Measurements from ENCODE around the gene RNF4. TPM values are rescaled to one million over a fixed set of nuclear protein-coding genes. Genes with fewer than 3 reads are reported as not detected.

Gene RNF4
- total RNA-seq, 4 donors from 2014 or later = 42.2 to 99.0 (median 50.1) TPM

- TF ChIP-seq POLR2A (IDR thresholded peaks at IDR 0.05) (no peak), CTCF (IDR thresholded peaks at IDR 0.05) (no peak)
- Histone ChIP-seq H3K36me3 (no peaks in the 10 kb centered on the region), H3K27me3 (no peaks in the 10 kb centered on the region), H3K9me3 (no peaks in the 10 kb centered on the region), H3K4me3 (peak overlapping the region in 1 of 4 donors; percentile 2), H3K4me1 (peaks cover 16 to 89% (median 35%) of the 10 kb centered on the region in 4 donors), H3K27ac (peak overlapping the region in 2 of 4 donors; percentile 35 to 65)
- no peak for DNase-seq
Observed at GRCh38 chr4:2478229-2478628, 9.3 kb downstream of the RNF4 start.

- no peak for DNase-seq
- H3K4me3 ChIP-seq = no peak overlapping the region
- no peaks in the 10 kb centered on the region for H3K27me3 ChIP-seq
- TF ChIP-seq CTCF (IDR thresholded peaks at IDR 0.05) (no peak), POLR2A (IDR thresholded peaks at IDR 0.05) (no peak)
- no peaks in the 10 kb centered on the region for H3K36me3 ChIP-seq
- H3K9me3 ChIP-seq = no peaks in the 10 kb centered on the region
- H3K4me1 ChIP-seq = peaks cover 16 to 97% (median 51%) of the 10 kb centered on the region in 4 donors
- H3K27ac ChIP-seq = peak overlapping the region in 2 of 4 donors; percentile 20 to 82
Observed at GRCh38 chr4:2480649-2481048, 11.7 kb downstream of the RNF4 start.

GRCh38 chr4:2482192-2482591 lies 13.3 kb downstream of the RNF4 start:
- no peak for DNase-seq
- Histone ChIP-seq H3K27ac (peak overlapping the region; percentile 49 to 86 (median 66)), H3K4me3 (no peak overlapping the region), H3K36me3 (no peaks in the 10 kb centered on the region), H3K9me3 (no peaks in the 10 kb centered on the region), H3K4me1 (peaks cover 19 to 99% (median 62%) of the 10 kb centered on the region in 4 donors), H3K27me3 (no peaks in the 10 kb centered on the region)
- TF ChIP-seq POLR2A (IDR thresholded peaks at IDR 0.05) (no peak), CTCF (IDR thresholded peaks at IDR 0.05) (no peak)

- H3K4me1 ChIP-seq = peaks cover 15 to 99% (median 62%) of the 10 kb centered on the region in 4 donors
- DNase-seq = peak in 2 of 3 donors; percentile 22 to 71
Observed at GRCh38 chr4:2482693-2483092, 13.8 kb downstream of the RNF4 start.

GRCh38 chr4:2483237-2483636 lies 14.3 kb downstream of the RNF4 start:
- no peak overlapping the region for H3K4me3 ChIP-seq
- no peaks in the 10 kb centered on the region for H3K27me3 ChIP-seq
- H3K4me1 ChIP-seq = peaks cover 14 to 99% (median 60%) of the 10 kb centered on the region in 4 donors
- no peaks in the 10 kb centered on the region for H3K36me3 ChIP-seq
- H3K9me3 ChIP-seq = no peaks in the 10 kb centered on the region
- TF ChIP-seq POLR2A (IDR thresholded peaks at IDR 0.05) (no peak), CTCF (IDR thresholded peaks at IDR 0.05) (no peak)
- H3K27ac ChIP-seq = peak overlapping the region in 3 of 4 donors; percentile 49 to 86 (median 82)
- DNase-seq = no peak

More at GRCh38 chr4:2482693-2483092, 13.8 kb downstream of the RNF4 start:
- TF ChIP-seq POLR2A (IDR thresholded peaks at IDR 0.05) (no peak), CTCF (IDR thresholded peaks at IDR 0.05) (no peak)
- peak overlapping the region; percentile 49 to 86 (median 66) for H3K27ac ChIP-seq
- no peaks in the 10 kb centered on the region for H3K36me3 ChIP-seq
- H3K27me3 ChIP-seq = no peaks in the 10 kb centered on the region
- no peak overlapping the region for H3K4me3 ChIP-seq
- no peaks in the 10 kb centered on the region for H3K9me3 ChIP-seq

- no peaks in the 10 kb centered on the region for H3K27me3 ChIP-seq
- peaks cover 12 to 93% (median 57%) of the 10 kb centered on the region in 4 donors for H3K4me1 ChIP-seq
- peak overlapping the region; percentile 72 to 86 (median 77) for H3K27ac ChIP-seq
- H3K9me3 ChIP-seq = no peaks in the 10 kb centered on the region
- TF ChIP-seq POLR2A (IDR thresholded peaks at IDR 0.05) (no peak), CTCF (IDR thresholded peaks at IDR 0.05) (no peak)
- peaks cover 0 to 3% (median 0%) of the 10 kb centered on the region in 3 donors for H3K36me3 ChIP-seq
- H3K4me3 ChIP-seq = no peak overlapping the region
- no peak for DNase-seq
Observed at GRCh38 chr4:2484185-2484584, 15.3 kb downstream of the RNF4 start.

All from Peyer's patch (tissue), 4 donors.